GM06990 (cell line): ENCODE measurements around the gene ZNF544.
A peak's percentile ranks its signal among the peaks of the same experiment; 100 is the strongest.

ENCODE experiments used
- DNase-seq: peaks from one replicate; pipeline ENCODE4 v3.0.0-alpha.2; 2011; ENCODE audit not compliant: insufficient read length; ENCODE audit errors: extremely low read depth
- H3K27me3 ChIP-seq: replicated peaks from 2 replicates; pipeline ENCODE4 v1.6.0; 2011; ENCODE audit warnings: low read length; ENCODE audit not compliant: control insufficient read depth, insufficient read depth
- H3K36me3 ChIP-seq: 2 replicates; pipeline ENCODE4 v1.5.1; 2011; ENCODE audit warnings: low read length; ENCODE audit not compliant: control insufficient read depth, insufficient read depth
- H3K4me3 ChIP-seq: replicated peaks from 2 replicates; pipeline ENCODE4 v1.5.1; 2011; ENCODE audit warnings: low read depth, mild to moderate bottlenecking, control low read depth, low read length
- TF ChIP-seq, protein P1 (sequence below): IDR thresholded peaks from 2 replicates; pipeline ENCODE4 v1.5.1; 2011; ENCODE audit warnings: low read length, control low read depth, mild to moderate bottlenecking, inconsistent platforms; ENCODE audit not compliant: insufficient read depth, poor library complexity, severe bottlenecking

ZNF544 gene

DNA sequence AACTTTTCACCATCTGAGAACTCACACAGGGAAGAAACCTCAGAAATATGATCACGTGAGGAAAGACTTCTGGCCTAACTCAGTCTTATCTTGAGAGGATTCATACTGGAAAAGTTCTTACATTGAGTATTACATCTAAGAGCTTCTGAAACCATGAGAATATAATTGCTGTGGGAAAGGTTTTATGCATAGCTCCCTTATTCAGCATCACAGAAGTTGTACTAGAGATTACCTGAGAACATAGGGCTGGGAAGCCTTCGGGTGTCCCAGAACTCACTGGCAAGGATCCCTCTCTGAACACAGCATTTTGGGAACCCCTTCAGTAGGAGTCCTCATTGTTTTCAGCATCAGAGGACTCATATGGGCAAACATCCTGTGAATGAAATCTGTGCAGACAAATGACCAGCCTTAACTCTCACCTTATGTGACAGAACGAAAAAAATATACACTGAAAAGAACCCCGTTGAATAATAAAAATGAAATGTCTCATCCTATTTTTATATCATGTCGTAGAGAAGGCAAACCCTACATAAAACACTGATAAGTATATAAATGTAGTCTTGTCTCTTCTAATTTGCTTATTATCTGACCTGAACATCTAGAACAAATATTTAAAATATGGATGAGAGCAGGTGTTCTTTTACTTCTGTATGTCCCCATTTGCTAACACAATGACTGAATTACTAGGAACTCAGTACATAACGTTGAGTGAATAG lies 31.7 kb upstream of the ZNF544 start:
- TF ChIP-seq, protein P1, sequence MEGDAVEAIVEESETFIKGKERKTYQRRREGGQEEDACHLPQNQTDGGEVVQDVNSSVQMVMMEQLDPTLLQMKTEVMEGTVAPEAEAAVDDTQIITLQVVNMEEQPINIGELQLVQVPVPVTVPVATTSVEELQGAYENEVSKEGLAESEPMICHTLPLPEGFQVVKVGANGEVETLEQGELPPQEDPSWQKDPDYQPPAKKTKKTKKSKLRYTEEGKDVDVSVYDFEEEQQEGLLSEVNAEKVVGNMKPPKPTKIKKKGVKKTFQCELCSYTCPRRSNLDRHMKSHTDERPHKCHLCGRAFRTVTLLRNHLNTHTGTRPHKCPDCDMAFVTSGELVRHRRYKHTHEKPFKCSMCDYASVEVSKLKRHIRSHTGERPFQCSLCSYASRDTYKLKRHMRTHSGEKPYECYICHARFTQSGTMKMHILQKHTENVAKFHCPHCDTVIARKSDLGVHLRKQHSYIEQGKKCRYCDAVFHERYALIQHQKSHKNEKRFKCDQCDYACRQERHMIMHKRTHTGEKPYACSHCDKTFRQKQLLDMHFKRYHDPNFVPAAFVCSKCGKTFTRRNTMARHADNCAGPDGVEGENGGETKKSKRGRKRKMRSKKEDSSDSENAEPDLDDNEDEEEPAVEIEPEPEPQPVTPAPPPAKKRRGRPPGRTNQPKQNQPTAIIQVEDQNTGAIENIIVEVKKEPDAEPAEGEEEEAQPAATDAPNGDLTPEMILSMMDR = no peak
- no peaks in the 10 kb centered on the region for H3K27me3 ChIP-seq
- H3K36me3 ChIP-seq = peaks cover 16% of the 10 kb centered on the region
- peak; percentile 18 for DNase-seq
- no peak overlapping the region for H3K4me3 ChIP-seq

- TF ChIP-seq, protein P1 = no peak
- DNase-seq = no peak
- Histone ChIP-seq H3K27me3 (no peaks in the 10 kb centered on the region), H3K4me3 (no peak overlapping the region), H3K36me3 (peaks cover 27% of the 10 kb centered on the region)
Measured at GRCh38 chr19:58203814-58204475, 24.8 kb upstream of the ZNF544 start.

GRCh38 chr19:58204566-58204965 lies 24.1 kb upstream of the ZNF544 start:
- Histone ChIP-seq H3K4me3 (no peak overlapping the region), H3K27me3 (no peaks in the 10 kb centered on the region), H3K36me3 (peaks cover 33% of the 10 kb centered on the region)
- TF ChIP-seq, protein P1 = no peak
- no peak for DNase-seq

GRCh38 chr19:58209577-58209976 lies 19.1 kb upstream of the ZNF544 start:
- no peaks in the 10 kb centered on the region for H3K27me3 ChIP-seq
- H3K4me3 ChIP-seq = no peak overlapping the region
- DNase-seq = no peak
- peaks cover 49% of the 10 kb centered on the region for H3K36me3 ChIP-seq
- TF ChIP-seq, protein P1 = no peak

DNA sequence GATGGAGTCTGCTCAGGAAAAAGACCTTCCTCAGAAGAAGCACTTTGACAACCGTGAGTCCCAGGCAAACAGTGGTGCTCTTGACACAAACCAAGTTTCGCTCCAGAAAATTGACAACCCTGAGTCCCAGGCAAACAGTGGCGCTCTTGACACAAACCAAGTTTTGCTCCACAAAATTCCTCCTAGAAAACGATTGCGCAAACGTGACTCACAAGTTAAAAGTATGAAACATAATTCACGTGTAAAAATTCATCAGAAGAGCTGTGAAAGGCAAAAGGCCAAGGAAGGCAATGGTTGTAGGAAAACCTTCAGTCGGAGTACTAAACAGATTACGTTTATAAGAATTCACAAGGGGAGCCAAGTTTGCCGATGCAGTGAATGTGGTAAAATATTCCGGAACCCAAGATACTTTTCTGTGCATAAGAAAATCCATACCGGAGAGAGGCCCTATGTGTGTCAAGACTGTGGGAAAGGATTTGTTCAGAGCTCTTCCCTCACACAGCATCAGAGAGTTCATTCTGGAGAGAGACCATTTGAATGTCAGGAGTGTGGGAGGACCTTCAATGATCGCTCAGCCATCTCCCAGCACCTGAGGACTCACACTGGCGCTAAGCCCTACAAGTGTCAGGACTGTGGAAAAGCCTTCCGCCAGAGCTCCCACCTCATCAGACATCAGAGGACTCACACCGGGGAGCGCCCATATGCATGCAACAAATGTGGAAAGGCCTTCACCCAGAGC lies 16.2 kb upstream of the ZNF544 start:
- Histone ChIP-seq H3K36me3 (peaks cover 40% of the 10 kb centered on the region), H3K27me3 (no peaks in the 10 kb centered on the region), H3K4me3 (no peak overlapping the region)
- DNase-seq = no peak
- TF ChIP-seq, protein P1 = no peak
